Heart left ventricle (tissue), 13 donors: ENCODE measurements around the gene FCHSD1.

Experiments
- CTCF ChIP-seq, 12 donors: fragments of 200-600 bp; sonication (generic) in 4 of 12; IDR thresholded peaks; one replicate each; pipeline versions ENCODE4 v1.5.0 to v1.8.0; 2018 to 2022; ENCODE audit warnings: antibody characterized with exemption in 12 of 12, mild to moderate bottlenecking in 5 of 12
- POLR2A ChIP-seq, 2 donors: fragments of 450-650 bp; IDR thresholded peaks; one replicate each; pipeline ENCODE4 v1.6.1; 2017; ENCODE audit warnings: antibody characterized with exemption in 2 of 2, mild to moderate bottlenecking in 2 of 2, moderate library complexity in 2 of 2
- donor health status: ischemic (EF 13 %, LVEDD 7.1; RV severe dilation, severe dysfunction).
- donor health status: DM: no; HTN: yes; CAD: no.
- donor health status: DM: no; HTN: no; CAD: no.
- donor health status: ischemic (EF 25% LVEDD 6.9; RV normal size, moderate dysfunction).
- donor health status: ischemic (EF 25% LVEDD 5.7; RV mildly dilated, moderate dysfunction).
- donor health status: ischemic (EF 35%, LVEDD 5.7; RV mildly dilated, moderate dysfunction).
- donor health status: nonischemic (EF 11% LVEDD 7.7; RV severe dilation, severe dysfunction).
- donor health status: DM: yes; HTN: yes; CAD: no.
- donor health status: PGD.
- donor health status: ischemic (EF 29% LVEDD 5.4; RV normal size, mild dysfunction).
- donor health status: nonischemic (EF 23%, LVEDD 6.1; RV moderate dilation, normal function).

GRCh38 chr5:141611289-141611688 lies 39.9 kb downstream of the FCHSD1 start:
- TF ChIP-seq CTCF (IDR thresholded peaks at IDR 0.05) (no peak), POLR2A (IDR thresholded peaks at IDR 0.05) (no peak)
